HG03060 (cell line): ENCODE results near the gene TXNRD2.

ENCODE experiments used
- ATAC-seq: cut with Tn5 transposase; IDR thresholded peaks from one replicate; pipeline ENCODE4 v1.9.1; 2021; ENCODE audit warnings: low read depth, moderate number of reproducible peaks; ENCODE audit not compliant: unreplicated experiment

TXNRD2 gene

DNA sequence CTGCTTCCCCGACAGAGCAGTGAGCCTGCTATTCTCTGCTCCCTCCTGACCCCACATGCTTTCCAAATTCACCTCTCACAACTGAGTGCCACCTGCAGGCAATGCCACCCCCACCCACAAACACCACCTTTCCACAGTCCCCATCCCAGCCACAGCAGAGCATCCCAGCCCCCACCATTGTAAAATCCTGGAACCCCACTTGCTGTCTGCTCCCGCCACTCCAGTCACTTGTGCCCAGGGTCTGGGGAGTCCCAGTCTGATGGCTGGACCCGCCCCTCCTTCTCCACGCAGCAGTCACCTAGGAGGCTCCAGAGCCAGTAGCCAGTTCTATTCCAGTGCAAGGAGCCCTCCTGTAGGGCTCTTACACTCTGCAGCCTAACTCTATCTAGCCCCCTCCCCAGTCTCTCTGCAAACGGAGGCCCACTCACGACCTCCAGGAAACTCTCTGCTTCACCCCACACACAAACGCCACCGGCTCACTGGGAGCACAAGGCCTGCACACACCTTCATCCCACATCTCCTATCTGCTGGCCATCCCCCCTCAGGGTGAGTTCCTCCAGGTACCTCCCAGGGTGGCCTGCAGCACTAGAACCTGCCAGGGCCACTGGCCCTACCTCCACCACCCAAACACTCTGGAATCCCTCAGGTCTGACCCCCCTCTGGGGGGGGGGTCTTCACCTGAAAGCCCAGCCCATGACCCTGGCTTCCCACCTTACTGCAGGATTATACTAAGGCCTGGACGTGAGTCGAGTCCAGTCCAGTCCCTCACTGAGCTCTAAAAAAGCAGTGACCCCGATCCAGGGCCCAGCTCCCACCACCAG lies 88.3 kb downstream of the TXNRD2 start:
- no peak for ATAC-seq

DNA sequence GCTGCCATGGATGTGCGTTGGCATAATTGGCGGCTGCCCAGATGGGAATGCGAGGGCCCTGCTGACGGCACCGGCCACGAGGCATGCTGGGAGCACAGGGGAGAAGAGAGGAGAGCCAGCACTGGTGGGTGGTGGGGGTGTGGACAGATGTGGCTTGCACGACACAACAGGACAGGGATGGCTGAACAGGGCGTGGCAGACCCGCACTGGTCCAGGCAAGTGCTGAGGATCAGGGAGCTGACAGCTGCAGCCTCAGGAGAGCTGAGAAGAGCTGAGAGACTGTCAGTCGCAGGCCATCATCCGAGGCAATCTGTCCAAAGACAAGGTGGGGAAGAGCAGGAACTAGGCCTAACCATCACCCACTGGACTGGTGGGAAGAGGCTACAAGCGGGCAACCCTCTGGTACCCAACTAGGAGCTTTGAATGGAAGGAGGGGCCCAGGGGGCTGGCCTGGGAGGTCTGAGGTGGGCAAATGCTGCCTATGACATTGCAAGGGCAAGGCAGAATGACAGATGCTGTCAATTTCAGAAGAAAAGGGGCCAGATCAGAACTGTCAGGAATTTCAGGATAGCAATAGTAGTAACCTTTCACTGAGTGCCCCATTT lies 89.3 kb downstream of the TXNRD2 start:
- ATAC-seq = no peak

- ATAC-seq = no peak
These were observed 90.1 kb downstream of the TXNRD2 start for GRCh38 chr22:19851291-19852176.

DNA sequence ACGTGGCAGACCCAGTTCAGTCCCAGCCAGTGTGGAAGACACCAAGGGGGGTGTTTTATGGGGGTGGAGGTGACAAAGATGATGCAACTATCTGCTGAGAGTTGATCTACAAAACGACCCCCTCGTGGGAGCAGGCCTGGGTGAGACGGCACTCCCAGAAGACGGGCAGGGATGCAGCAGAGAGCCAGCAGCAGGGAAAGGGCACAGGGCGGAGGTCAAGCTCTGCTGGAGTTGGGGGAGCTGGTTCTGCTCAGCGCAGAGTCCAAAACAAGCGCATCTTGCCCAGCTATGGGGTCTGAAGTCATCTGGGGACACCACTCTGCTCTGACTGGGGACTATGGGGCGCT lies 90.9 kb downstream of the TXNRD2 start:
- no peak for ATAC-seq

- no peak for ATAC-seq
These were observed 91.5 kb downstream of the TXNRD2 start for GRCh38 chr22:19849835-19850762.

DNA sequence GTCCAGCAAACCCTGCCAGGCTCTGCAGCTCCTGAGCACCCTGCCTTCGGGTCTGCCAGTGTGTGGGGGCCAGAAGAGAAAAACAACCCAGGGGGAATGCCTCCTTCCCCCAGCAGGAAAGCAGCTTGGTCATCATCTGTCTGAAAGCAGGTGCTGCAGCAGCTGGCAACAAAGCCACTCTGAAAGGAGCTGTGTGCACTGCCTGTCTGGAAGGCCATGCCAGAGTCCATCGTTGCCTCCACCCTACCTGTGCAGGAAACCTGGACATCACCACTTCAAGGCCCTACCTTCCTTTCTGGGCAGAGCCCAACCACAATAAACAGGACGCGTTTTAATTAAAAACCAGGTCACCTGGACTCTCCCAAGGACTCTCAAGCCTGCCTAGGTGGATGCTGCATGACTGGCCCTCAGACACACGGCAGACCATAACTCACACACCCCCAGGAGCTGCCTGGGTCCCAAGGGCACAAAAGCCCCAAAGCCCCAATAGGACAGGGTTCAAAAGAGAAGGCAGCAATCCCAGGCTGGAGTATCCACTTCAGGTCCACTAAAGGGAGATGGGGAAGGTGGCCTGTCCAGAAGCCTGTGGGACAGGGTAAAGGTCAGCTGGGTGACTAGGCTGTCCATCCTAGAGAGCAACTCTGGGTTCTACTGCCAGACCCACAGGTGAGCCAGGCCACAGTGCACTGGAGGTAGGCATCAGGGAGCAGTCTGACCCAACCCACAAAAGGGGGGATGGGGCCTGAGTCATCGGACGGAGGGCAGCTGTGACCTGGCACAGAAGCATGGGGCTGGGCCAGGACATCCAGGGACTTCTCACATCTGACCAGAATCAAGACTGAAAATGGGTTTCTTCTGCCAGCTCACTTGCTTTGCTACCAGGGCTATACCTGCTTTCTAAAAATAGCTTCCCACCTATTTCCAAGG lies 93.1 kb downstream of the TXNRD2 start:
- no peak for ATAC-seq

DNA sequence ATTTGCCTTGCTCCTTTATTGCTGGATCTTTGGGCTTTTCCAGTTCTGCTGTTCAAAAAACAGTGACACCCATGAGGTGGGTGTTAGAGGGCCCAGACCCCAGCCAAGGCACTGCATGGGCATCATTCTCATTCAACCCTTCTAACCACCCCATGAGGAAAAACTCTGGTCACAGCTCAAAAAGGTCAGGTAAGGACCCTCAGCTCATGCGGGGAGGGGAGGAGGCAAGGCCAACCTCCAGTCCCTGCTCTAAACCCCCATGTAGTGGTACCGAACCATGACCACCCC lies 94.3 kb downstream of the TXNRD2 start:
- no peak for ATAC-seq

- no peak for ATAC-seq
These were observed 94.8 kb downstream of the TXNRD2 start for GRCh38 chr22:19846620-19847344.

DNA sequence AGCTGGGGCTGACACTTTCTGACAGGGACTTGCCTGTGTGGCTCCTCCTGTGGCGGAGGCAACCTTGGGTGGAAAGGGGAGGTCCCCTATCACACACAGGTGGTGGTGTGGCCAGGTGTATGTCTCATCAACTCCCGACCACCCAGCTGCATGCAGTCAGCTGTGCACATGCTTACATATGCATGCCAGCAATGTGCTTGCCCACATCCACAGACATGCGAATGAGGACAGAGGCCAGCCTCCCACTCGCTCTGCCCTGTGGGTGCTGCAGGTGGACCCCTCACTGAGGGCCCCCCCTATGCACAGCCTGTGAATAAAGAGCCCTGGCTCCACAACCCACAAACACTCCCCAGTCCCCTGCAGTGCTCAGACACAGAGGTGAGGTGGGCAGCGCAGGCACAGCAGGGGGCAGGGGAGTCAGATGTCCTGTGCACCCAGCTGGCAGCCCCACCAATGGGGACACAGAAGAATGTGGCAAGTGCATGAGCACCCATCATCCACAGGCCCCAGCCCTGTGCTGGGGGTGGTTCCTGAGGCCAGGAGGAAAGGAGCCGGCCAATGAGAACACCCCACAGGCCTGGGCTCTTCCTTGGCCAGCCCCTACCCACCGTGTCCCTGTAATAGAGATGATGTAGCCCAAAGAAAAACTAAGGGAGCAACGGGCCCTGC lies 96.4 kb downstream of the TXNRD2 start:
- no peak for ATAC-seq

DNA sequence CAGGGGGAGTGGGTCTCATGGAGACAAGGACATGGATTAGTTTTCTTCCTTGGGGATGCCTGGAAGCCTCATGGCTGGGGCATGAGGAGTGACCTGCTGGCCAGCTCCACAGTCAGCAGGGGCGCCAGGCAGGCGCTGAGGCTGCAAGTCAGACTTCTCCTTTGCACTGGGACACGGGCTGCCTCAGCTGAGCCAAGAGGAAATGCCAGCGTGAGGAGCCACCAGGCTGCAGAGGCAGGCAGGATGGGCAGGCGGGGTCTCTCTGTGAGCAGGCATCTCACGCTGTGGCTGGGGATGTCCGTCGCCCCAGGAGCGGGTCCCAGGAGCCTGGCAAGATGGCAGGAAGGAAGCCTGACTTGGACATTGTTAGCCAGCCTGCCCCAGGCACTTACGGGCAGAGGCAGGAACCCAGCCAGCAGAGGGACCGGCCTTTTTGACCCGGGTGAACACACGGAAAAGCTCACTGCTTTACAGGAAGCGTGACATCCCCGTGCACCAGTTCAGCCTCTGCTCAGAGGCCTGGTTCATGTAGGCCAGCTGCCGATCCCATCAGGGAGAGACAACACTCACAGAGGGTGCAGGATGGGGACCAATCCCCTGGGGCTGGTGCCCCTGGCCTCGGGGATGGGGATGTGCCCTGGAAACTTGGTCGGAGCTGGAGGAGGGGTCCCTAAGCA lies 97.1 kb downstream of the TXNRD2 start:
- ATAC-seq = no peak

DNA sequence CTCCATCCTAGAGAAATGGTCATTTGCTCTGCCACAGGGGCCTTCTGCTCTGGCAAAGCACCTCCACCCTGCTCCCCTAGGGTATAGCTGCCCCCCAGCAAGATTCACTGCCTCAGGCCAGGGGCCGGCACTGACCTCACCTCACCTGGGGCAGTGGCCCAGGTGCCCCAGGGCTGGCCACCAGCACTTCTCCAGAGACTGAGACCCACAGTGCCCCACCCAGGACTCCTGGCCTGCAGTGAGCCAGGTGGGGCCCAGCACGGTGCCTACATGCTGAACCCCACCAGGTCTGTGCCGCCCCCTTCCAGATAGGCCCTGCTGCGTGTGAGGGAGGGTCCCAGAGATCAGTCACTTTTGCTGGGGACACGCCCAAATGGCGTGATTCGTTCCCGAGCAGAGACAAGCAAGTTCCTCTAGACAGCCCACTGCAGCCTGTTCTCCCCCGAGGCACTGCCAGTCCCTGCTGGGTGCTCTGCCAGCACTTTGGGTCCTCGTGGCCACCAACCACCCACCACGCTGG lies 97.7 kb downstream of the TXNRD2 start:
- no peak for ATAC-seq

- ATAC-seq = no peak
These were observed 98.3 kb downstream of the TXNRD2 start for GRCh38 chr22:19843107-19843856.

DNA sequence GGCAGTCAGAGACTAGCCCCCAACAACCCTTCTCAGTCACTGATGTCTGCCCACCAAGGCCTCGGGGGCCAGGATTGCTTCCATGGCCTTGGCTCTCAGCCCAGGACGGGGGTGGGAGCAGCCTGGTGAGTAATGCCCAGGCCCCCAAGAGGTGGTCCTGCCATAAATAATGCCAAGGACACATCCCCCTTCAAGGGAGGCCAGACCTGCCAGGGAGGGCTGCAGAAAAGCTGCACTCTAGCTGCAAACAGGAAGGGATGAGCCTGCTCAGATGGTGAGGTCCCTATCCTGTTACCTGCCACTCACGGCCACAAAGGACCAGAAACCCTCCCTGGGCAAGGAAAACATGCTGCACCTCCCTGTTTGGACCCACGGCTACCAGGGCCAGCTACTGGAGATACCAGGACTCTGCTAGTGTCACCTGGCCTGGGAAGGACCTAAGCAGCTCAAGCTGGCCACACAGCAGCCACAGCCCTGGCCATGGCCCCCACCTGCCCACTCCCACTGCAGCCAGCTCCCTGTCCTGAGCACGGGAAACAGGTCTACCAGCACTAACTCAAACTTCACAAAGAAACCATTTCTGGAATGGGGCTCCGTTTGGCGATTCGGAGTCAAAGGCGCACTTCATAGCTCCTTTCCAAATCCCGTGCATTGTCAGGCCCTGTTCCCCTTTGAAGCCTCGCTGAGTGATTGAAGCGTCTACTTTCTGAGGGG lies 99.1 kb downstream of the TXNRD2 start:
- ATAC-seq = no peak

GRCh38 chr22:19841641-19842392 lies 99.8 kb downstream of the TXNRD2 start:
- no peak for ATAC-seq

DNA sequence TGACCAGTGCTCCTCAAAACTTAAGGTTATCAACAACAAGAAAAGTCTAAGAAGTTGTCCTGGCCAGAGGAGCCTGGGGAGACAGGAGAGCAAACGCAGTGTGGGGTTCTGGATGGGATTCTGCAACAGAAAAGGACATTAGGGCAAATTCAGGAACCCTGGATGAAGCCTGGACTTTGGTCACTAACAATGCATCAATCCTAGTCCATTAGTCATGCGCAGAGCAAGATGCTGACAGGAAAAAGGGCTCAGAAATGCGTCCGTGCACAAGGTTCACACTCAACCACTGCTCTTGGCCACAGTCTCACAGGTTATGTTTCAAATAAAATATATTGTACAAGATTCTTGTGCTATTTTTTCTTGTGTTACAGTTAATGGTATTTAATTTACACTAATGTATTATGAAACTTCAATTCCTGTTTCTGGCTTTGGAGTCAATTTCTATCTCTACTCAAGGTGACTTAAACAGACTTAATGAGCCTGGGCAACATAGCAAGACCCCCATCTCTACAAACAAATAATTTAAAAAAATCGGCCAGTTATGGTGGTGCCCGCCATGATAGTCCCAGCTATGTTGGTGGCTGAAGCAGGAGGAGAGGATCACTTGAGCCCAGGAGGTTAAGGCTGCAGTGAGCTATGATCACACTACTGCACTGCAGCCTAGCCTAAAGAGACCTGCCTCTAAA lies 100.5 kb downstream of the TXNRD2 start:
- ATAC-seq = no peak
